ENCODE measurements around the gene TMEM151B. TPM values are rescaled to one million over a fixed set of nuclear protein-coding genes. Genes with fewer than 3 reads are reported as not detected.

The TMEM151B gene
- total and polyA plus RNA-seq, 2 of the 13 experiments (the other 11 are each of a cell fraction or from before 2014, with no cell fraction given) = not detected

- TF ChIP-seq MLX (CRISPR knock-in tag; IDR thresholded peaks at IDR 0.05) (peak; percentile 83), SMAD1 (CRISPR knock-in tag; IDR thresholded peaks at IDR 0.05; ENCODE audit: borderline replicate concordance, low read depth) (peak; percentile 96; the same call in 1 of the 2 replicates), ZNF33A (CRISPR knock-in tag; IDR thresholded peaks at IDR 0.05; ENCODE audit: borderline replicate concordance) (peak; percentile 74; the same call in 1 of the 2 replicates), RAD51 (IDR thresholded peaks at IDR 0.05; ENCODE audit: borderline replicate concordance) (no peak), HMGXB3 (CRISPR knock-in tag; IDR thresholded peaks at IDR 0.05; ENCODE audit: borderline replicate concordance) (peak; percentile 96), ZNF501 (CRISPR knock-in tag; IDR thresholded peaks at IDR 0.05) (peak; percentile 99), SNAPC4 (CRISPR knock-in tag; IDR thresholded peaks at IDR 0.05) (peak; percentile 90; the same call in 1 of the 2 replicates), PBX3 (CRISPR knock-in tag; IDR thresholded peaks at IDR 0.05; ENCODE audit: borderline replicate concordance) (no peak; the same call in none of the 2 replicates), GABPA (IDR thresholded peaks at IDR 0.05; ENCODE audit: low read depth, low read length) (peak; percentile 48), GABPA (CRISPR knock-in tag; IDR thresholded peaks at IDR 0.05; ENCODE audit: low read depth) (peak; percentile 86), ADNP (CRISPR knock-in tag; IDR thresholded peaks at IDR 0.05) (peak; percentile 95), ZNF557 (CRISPR knock-in tag; IDR thresholded peaks at IDR 0.05) (peak; percentile 89; the same call in 1 of the 2 replicates), ZNF577 (CRISPR knock-in tag; IDR thresholded peaks at IDR 0.05; ENCODE audit: borderline replicate concordance, low read depth) (no peak), TEAD2 (CRISPR knock-in tag; IDR thresholded peaks at IDR 0.05) (no peak)
- TF ChIP-seq, protein P1, sequence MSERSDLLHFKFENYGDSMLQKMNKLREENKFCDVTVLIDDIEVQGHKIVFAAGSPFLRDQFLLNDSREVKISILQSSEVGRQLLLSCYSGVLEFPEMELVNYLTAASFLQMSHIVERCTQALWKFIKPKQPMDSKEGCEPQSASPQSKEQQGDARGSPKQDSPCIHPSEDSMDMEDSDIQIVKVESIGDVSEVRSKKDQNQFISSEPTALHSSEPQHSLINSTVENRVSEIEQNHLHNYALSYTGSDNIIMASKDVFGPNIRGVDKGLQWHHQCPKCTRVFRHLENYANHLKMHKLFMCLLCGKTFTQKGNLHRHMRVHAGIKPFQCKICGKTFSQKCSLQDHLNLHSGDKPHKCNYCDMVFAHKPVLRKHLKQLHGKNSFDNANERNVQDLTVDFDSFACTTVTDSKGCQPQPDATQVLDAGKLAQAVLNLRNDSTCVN (CRISPR knock-in tag; IDR thresholded peaks at IDR 0.05; ENCODE audit: borderline replicate concordance) = peak; percentile 88
These were observed 42.9 kb downstream of the TMEM151B start, which contains the start of gene AARS2 (continued) for GRCh38 chr6:44312901-44313788.

Data from HepG2 (cell line).